ACC112 (cell line): Measurements from ENCODE around the gene NAPSA.

Experiments
- H2AFZ ChIP-seq: fragments of 200-600 bp; sonication (generic); one replicate; pipeline ENCODE4 v1.6.0; 2017; ENCODE audit warnings: antibody characterized with exemption, low read length; ENCODE audit not compliant: unreplicated experiment
- H3K27ac ChIP-seq: fragments of 200-600 bp; sonication (generic); 2 replicates; pipeline ENCODE4 v1.5.1; 2014; ENCODE audit warnings: low read depth, mild to moderate bottlenecking, antibody characterized with exemption, low read length, moderate library complexity
- H3K27me3 ChIP-seq: fragments of 200-600 bp; sonication (generic); 2 replicates; pipeline ENCODE4 v1.6.1; 2014; ENCODE audit warnings: mild to moderate bottlenecking, antibody characterized with exemption, low read length, moderate library complexity, mixed read lengths; ENCODE audit not compliant: insufficient read depth
- H3K36me3 ChIP-seq: fragments of 200-600 bp; sonication (generic); 2 replicates; pipeline ENCODE4 v1.6.1; 2016; ENCODE audit warnings: mild to moderate bottlenecking, antibody characterized with exemption, low read length, moderate library complexity, mixed read lengths; ENCODE audit not compliant: insufficient read depth
- H3K4me1 ChIP-seq: fragments of 200-600 bp; sonication (generic); one replicate; pipeline ENCODE4 v1.6.1; 2016; ENCODE audit warnings: low read length, mixed read lengths; ENCODE audit not compliant: insufficient read depth, unreplicated experiment, control insufficient read depth
- H3K4me3 ChIP-seq: fragments of 200-600 bp; sonication (generic); 2 replicates; pipeline ENCODE4 v1.5.1; 2014; ENCODE audit warnings: mild to moderate bottlenecking, low read depth, low read length
- H3K79me2 ChIP-seq: fragments of 200-600 bp; sonication (generic); one replicate; pipeline ENCODE4 v1.6.0; 2016; ENCODE audit warnings: low read length; ENCODE audit not compliant: control insufficient read depth, unreplicated experiment, insufficient read depth

Gene NAPSA

GRCh38 chr19:50311723-50312635 is 53.5 kb downstream of the NAPSA start:
- Histone ChIP-seq H2AFZ (no peak overlapping the region), H3K27me3 (peaks cover 64% of the 10 kb centered on the region), H3K4me1 (no peaks in the 10 kb centered on the region), H3K79me2 (no peaks in the 10 kb centered on the region), H3K4me3 (peak overlapping the region; percentile 37; the same call in 1 of the 2 replicates), H3K27ac (no peak overlapping the region), H3K36me3 (no peaks in the 10 kb centered on the region)

GRCh38 chr19:50310759-50311465 is 54.5 kb downstream of the NAPSA start:
- no peak overlapping the region for H2AFZ ChIP-seq
- no peaks in the 10 kb centered on the region for H3K36me3 ChIP-seq
- no peak overlapping the region for H3K27ac ChIP-seq
- H3K27me3 ChIP-seq = peaks cover 61% of the 10 kb centered on the region
- H3K79me2 ChIP-seq = no peaks in the 10 kb centered on the region
- H3K4me1 ChIP-seq = no peaks in the 10 kb centered on the region
- H3K4me3 ChIP-seq = no peak overlapping the region

DNA sequence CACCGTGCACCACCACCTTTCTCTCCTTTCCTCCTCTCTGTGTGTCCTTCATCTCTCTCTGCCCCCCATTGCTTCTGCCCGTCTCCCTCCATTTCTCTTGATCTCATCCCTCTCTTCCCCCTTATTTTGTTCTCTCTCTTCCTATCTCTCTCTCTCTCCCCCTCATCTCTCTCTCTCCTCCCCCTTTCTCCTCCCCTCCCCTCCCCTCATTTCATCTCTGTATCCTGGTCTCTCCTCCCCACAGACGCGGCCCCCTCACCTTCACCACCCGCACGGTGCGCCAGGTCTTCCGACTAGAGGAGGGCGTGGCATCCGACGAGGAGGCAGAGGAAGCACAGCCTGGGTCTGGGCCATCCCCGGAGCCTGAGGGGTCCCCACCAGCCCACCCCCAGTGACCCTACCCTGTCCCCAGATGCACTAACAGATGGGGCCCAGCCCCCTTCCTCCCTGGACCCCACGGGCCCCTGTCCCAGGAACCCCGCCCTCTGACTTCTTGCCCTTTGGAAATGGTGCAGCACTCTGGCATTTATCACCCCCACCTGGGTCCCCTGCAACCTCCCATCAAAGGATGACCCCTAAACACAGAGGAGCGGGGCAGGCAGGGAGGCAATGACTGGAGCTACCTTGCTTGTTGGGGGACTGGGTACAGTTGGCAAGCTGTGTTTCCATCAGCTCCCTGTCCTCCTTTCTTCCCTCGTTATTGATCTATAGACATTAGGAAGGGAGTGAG is 55.9 kb downstream of the NAPSA start:
- Histone ChIP-seq H3K27ac (no peak overlapping the region), H3K36me3 (no peaks in the 10 kb centered on the region), H3K4me3 (no peak overlapping the region), H3K27me3 (peaks cover 51% of the 10 kb centered on the region), H2AFZ (no peak overlapping the region), H3K79me2 (no peaks in the 10 kb centered on the region), H3K4me1 (no peaks in the 10 kb centered on the region)

GRCh38 chr19:50308991-50309390 is 56.4 kb downstream of the NAPSA start:
- no peak overlapping the region for H2AFZ ChIP-seq
- H3K36me3 ChIP-seq = no peaks in the 10 kb centered on the region
- H3K4me3 ChIP-seq = no peak overlapping the region
- no peaks in the 10 kb centered on the region for H3K79me2 ChIP-seq
- H3K27me3 ChIP-seq = peaks cover 46% of the 10 kb centered on the region
- no peak overlapping the region for H3K27ac ChIP-seq
- no peaks in the 10 kb centered on the region for H3K4me1 ChIP-seq
